Raji (cell line): ENCODE measurements around the gene ARHGEF2.

ENCODE experiments used
- POLR2A ChIP-seq: IDR thresholded peaks from 2 replicates; pipeline ENCODE4 v1.6.1; 2011; ENCODE audit warnings: low read depth, low read length, control low read depth; ENCODE audit not compliant: insufficient read depth

The ARHGEF2 gene

DNA sequence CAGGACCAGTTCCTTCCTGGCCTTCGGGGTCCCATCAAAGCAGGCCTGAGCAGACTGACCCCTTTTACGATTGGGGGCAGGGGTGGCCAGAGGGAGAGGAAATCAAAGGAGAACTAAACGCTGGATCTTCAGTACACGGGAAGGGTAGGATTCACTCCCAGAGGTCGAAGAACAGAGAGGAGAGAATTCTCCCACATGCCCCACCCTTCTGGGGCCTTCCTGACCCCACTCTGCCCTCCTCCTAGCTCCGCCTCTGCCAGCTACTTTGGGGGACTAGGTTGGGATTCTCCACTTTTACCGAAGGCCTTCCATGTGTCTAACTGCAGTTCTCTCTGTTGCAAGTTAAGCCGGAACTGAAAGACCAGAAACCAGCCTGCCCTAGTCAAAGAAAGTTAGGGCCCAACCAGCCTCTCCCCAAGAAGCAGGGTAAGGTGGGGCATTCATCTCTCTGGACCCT, 654 bp upstream of the ARHGEF2 start:
- no peak for TF ChIP-seq POLR2A

DNA sequence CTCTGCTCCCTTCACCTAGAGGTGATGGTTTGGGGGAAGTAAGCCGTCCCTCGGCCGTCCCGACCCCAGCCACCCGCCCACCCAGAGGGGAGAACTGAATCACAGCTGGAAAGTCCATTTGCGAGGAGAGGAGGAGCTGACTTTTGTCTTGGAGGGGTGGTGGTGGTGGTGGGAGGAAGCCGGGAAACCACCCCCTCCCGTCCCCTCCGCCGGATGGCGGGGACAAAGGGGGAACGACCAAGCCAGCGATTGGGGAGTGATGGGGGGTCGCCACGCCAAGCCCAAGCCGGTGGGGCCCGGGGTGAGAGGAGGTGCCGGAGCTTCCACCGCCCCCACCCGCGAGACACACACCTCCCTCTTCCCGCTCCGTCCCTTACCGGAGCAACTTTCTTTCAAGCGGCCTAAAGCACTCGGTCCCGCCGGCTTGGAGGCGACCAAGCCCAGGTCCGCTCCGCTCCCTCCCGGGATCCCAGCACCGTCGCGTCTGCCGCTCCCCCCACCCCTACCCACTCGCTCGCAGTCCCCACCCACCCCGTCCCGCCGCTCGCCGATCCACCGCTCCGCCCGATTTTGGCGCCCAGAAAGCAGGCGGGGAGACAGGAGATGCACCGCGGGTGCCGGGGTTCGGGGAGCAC, 540 bp downstream of the ARHGEF2 start:
- 0 out of 2 replicates have a peak, but pooled peaks have one; percentile 7 for TF ChIP-seq POLR2A

- no peak; the same call in 1 of the 2 replicates for TF ChIP-seq POLR2A
Observed at GRCh38 chr1:155976913-155977689, 1.2 kb downstream of the ARHGEF2 start.

DNA sequence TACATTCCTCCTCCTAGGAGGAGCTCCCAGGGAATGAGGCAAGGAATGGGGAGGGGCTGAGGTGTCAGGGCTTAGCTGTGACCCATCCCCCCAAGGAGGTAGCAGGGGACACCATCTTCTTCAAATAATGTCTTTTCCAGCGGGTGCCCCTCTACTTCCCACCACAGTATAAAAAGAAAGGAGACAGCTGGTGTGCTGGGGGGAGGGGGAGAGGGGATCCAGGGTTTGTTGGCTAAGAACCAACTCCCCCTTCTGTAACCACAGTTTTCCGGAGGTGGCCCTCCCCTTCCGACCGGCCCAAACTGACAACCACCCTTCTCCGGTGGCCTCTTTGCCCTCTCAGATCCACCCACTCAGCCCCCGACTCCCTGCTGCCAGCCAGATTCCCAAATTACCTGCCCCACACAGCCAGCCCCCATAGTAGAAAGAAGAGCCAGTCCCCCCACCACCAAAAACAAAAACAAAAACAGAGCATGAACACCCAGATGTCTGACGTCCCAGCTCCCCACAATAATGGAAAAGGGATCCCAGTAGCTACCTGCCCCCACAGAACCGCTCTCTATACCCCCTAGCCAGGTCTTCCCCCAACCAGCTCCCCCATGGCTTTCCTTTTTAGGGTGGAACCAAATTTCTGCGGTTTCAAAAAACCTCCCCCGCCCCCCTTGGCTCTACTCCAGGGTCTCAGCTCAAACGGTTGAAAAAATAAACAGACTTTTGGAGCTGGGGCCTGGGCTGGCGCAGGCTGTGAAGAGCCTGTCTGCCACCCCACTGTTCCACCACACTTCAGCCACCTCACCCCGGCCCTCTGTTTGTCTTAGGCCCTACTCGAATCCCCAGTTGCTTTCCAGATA, 2.1 kb downstream of the ARHGEF2 start:
- TF ChIP-seq POLR2A, result peak; percentile 50

DNA sequence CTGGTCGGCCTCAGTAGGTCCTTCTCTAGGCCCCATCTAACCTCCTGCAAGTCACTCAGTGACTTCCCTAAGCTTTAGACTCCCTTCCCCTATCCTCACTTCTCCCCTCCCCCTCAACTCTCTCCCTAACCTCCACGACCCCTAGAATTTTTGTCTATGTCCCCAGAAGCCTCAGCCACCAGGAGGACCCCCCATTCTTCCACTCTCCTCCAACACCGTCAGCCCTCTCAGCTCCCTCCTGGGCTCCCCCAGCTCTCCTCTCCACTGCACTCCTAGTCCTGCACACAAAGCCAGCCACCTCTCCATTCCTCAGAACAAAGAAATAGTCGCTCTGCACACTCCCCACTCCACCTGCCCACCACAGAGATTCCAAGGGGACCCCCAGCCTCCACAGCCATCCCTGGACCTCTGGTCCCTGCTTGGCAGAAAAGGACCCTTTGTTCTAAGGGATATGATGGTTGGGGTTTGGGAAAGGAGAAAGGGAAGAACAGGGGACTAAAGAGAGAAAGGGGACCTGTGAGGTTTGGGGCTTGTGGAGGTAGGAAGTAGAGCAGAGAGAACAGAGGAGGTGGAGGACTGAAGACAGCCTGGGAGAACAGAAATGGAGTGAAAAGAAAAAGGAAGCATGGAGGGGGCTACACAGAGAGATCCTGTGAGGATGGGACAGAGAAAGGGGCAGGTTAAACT, 2.8 kb downstream of the ARHGEF2 start:
- TF ChIP-seq POLR2A, result no peak

DNA sequence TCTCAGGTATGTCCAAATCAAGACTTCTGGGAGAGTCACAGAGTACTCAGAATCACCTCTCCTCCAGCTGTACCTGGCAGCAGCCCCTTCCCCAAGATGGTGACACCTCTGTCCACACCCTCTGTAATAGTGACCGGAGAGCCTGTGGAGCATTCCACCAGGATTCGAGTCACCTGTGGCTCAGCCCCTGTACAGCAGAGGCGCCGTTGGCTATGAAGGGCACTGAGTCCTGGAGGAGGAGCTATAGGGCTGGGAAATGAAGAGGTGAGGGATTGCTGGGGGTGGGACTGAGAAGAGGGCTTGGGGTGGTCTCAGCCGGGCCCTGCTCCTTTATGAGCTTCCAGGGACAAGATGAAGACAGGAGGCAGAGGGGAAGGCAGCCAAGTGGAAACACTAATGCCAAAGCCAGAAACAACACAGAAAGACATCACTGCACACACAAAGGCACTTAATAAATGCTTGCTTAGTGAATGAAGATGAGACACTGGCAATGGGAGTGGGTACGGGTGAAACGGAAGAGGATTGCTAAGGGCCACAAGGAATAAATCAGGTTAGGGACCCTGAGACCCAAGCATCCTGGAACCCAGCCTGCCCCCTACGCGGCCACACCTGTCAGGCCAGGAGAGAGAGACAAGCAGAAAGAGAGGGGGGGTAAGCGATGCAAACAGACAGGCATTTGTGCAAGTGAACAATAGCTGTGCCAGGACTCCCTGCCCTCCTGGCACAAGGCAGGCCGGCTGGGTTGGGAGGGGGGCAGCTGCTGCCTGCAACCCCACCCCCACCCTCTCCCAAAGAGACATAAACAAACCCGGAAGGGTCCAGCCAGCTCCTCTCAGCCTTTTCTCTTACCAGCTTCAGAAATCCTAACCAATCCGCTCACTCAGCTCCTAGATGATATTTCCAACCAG, 3.9 kb downstream of the ARHGEF2 start:
- TF ChIP-seq POLR2A, result no peak

- TF ChIP-seq POLR2A, result no peak
Observed at GRCh38 chr1:155973723-155974122, 4.6 kb downstream of the ARHGEF2 start.

GRCh38 chr1:155971910-155972809, 6.2 kb downstream of the ARHGEF2 start:
- TF ChIP-seq POLR2A, result no peak

DNA sequence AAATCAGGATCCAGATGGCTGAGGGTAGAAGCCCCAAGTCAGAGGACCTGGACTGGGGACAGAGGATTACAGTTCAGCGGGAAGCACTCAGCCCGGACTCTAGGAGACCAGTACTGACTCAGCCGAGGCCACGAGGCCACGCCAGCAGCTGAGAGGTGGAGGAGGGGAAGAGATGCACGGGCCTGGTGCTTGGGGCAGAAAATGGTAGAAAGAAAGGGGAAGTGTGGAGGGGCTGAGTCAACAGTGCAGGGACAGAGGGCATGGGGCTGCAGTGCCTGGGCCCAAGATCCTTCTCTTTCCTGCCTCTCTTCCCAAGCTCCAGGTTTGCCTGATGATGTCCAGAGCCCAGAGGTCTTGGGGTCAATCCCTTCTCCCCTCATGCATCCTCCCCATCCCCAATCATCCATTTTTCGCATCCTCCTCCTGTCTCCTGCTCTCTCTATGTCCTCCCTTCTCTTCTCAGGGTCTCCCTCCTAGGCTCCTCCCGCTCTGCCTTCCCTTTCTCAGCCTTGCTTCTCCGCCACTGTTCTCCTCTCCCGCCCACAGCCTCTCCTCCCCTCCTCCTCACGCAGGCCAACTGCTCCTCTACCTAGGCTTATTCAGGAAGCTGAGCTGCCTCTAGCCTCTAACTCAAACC, 7.7 kb downstream of the ARHGEF2 start:
- TF ChIP-seq POLR2A, result no peak

- no peak for TF ChIP-seq POLR2A
Observed at GRCh38 chr1:155969377-155969791, 9.0 kb downstream of the ARHGEF2 start.

- TF ChIP-seq POLR2A, result no peak
Observed at GRCh38 chr1:155968670-155969069, 9.7 kb downstream of the ARHGEF2 start.

DNA sequence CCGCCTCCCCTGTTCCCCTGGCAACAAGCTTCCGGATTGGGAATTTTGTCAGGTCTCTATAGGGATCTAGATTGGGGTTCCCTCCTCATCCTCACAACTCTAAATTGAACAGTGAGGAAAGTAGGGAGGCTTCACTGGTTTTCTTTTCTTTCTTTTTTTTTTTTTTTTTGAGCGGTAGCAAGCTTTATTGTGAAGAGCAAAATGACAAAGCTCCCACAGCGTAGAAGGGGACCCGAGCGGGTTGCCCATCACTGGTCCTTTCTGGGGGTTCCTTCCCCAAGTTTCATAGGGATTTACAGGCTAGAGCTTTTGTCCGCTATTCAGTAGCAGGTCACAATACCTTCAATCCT, 10.3 kb downstream of the ARHGEF2 start:
- TF ChIP-seq POLR2A, result no peak
